GM12801 (cell line): ENCODE data around the gene WDR3.

Experiments
- CTCF ChIP-seq: IDR thresholded peaks from one replicate; pipeline ENCODE4 v1.5.1; 2011; ENCODE audit warnings: control low read depth; ENCODE audit not compliant: insufficient read length; ENCODE audit errors: extremely low read depth

Gene WDR3

GRCh38 chr1:117981455-117982192 lies 52.1 kb downstream of the WDR3 start:
- TF ChIP-seq CTCF = no peak

- no peak for TF ChIP-seq CTCF
Measured at GRCh38 chr1:117985239-117985638, 55.7 kb downstream of the WDR3 start.

GRCh38 chr1:117985973-117986372 lies 56.4 kb downstream of the WDR3 start:
- no peak for TF ChIP-seq CTCF

- TF ChIP-seq CTCF = no peak
Measured at GRCh38 chr1:118004312-118004711, 74.8 kb downstream of the WDR3 start.

GRCh38 chr1:118007391-118007790 lies 77.9 kb downstream of the WDR3 start:
- TF ChIP-seq CTCF = no peak

GRCh38 chr1:118008011-118008410 lies 78.5 kb downstream of the WDR3 start:
- no peak for TF ChIP-seq CTCF

- no peak for TF ChIP-seq CTCF
Measured at GRCh38 chr1:118012515-118013124, 83.1 kb downstream of the WDR3 start.
